ENCODE results near the gene CIBAR2. TPM values are rescaled to one million over a fixed set of nuclear protein-coding genes. Genes with fewer than 3 reads are reported as not detected.

The CIBAR2 gene
- total RNA-seq, 2 donors from 2014 or later: not detected

DNA sequence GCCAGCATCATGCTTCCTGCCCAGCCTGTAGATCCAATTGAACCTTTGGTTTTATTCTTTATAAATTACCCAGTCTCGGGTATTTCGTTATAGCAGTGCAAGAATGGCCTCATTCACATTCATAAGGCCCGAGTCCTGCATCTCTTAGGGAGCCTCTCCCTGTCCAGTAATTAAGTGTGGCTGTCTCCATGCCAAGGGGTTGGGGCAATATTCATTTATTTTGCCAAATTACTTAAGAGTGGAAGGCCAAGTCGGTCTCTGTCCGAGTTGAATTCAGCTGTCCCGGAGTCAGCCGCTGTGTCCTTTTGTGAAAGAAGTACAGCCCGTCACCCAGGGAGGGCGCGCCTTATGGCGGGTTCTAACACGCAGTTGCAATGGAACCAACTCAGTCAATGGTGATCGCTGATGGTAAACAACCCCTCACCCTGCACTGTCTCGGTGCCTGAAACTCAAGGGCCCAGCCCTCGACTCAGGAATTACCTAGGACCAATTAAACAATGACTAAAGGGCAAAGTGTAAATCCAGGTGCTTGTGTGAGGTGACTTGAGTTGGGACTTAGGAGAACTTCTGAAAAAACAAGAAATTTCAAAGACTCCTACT lies 62.5 kb downstream of the CIBAR2 start:
- Mint-ChIP-seq H3K36me3 (ENCODE audit: low read depth) (peaks cover 4% of the 10 kb centered on the region), H3K27me3 (no peaks in the 10 kb centered on the region), H3K4me3 (no peak overlapping the region), H3K27ac (no peak overlapping the region), H3K4me1 (peaks cover 26% of the 10 kb centered on the region)
- DNase-seq: no peak
- no peaks in the 10 kb centered on the region for H3K9me3 ChIP-seq (ENCODE audit: control insufficient read depth, low read length, poor library complexity, severe bottlenecking)
- ATAC-seq: no peak

GRCh38 chr16:85048921-85049562 lies 63.2 kb downstream of the CIBAR2 start:
- no peak overlapping the region for H3K27ac Mint-ChIP-seq
- H3K4me3 Mint-ChIP-seq: peak overlapping the region; percentile 31
- no peak for DNase-seq
- H3K36me3 Mint-ChIP-seq (ENCODE audit: low read depth): peaks cover 4% of the 10 kb centered on the region
- no peaks in the 10 kb centered on the region for H3K9me3 ChIP-seq (ENCODE audit: control insufficient read depth, low read length, poor library complexity, severe bottlenecking)
- no peak for ATAC-seq
- peaks cover 24% of the 10 kb centered on the region for H3K4me1 Mint-ChIP-seq
- H3K27me3 Mint-ChIP-seq: no peaks in the 10 kb centered on the region

Other genes with a start within 250 kb of the CIBAR2 start
- gene ZDHHC7, start 100.9 kb downstream of the CIBAR2 start, total RNA-seq: 10 to 100 TPM; 35.4 to 46.6 TPM
- 10 to 100 TPM in 1 of 2 donors, 1 to 10 TPM in 1; 8.1 to 35.0 TPM for gene KIAA0513, start 84.7 kb downstream of the CIBAR2 start, total RNA-seq